ENCODE results near the gene BABAM2. TPM values are rescaled to one million over a fixed set of nuclear protein-coding genes. Genes with fewer than 3 reads are reported as not detected.

Gene BABAM2
- total and polyA plus RNA-seq, 8 donors, result 27.1 to 49.2 (median 28.4) TPM

GRCh38 chr2:28375742-28376631 is 485.5 kb downstream of the BABAM2 start:
- Histone ChIP-seq H3K9me3 (no peaks in the 10 kb centered on the region), H3K4me3 (no peak overlapping the region), H3K27ac (no peak overlapping the region), H3K36me3 (no peaks in the 10 kb centered on the region), H3K27me3 (no peaks in the 10 kb centered on the region), H3K4me1 (peaks cover 0 to 17% of the 10 kb centered on the region in 2 donors)
- intact Hi-C loops (cut with DNase I), result no loop called here
- ATAC-seq (no peak), DNase-seq (no peak)
- no peak for TF ChIP-seq CTCF (IDR thresholded peaks at IDR 0.05)

GRCh38 chr2:28377195-28377816 is 486.8 kb downstream of the BABAM2 start:
- no peak overlapping the region for H3K4me3 ChIP-seq
- DNase-seq (no peak), ATAC-seq (no peak)
- H3K27me3 ChIP-seq, result no peaks in the 10 kb centered on the region
- H3K36me3 ChIP-seq, result no peaks in the 10 kb centered on the region
- no peak overlapping the region for H3K27ac ChIP-seq
- no peaks in the 10 kb centered on the region for H3K9me3 ChIP-seq
- intact Hi-C loops (cut with DNase I), result no loop called here
- peaks cover 0 to 17% of the 10 kb centered on the region in 2 donors for H3K4me1 ChIP-seq
- no peak for TF ChIP-seq CTCF (IDR thresholded peaks at IDR 0.05)

- no peak for TF ChIP-seq CTCF (IDR thresholded peaks at IDR 0.05)
- Histone ChIP-seq H3K27me3 (no peaks in the 10 kb centered on the region), H3K27ac (no peak overlapping the region), H3K36me3 (no peaks in the 10 kb centered on the region), H3K4me1 (peaks cover 0 to 17% of the 10 kb centered on the region in 2 donors), H3K4me3 (no peak overlapping the region), H3K9me3 (no peaks in the 10 kb centered on the region)
- intact Hi-C loops (cut with DNase I), result no loop called here
- ATAC-seq (peak; percentile 78), DNase-seq (peak in 1 of 4 donors; percentile 50)
These were observed 487.6 kb downstream of the BABAM2 start for GRCh38 chr2:28377984-28378678.

- DNase-seq, result no peak
- Histone ChIP-seq H3K4me3 (no peak overlapping the region), H3K9me3 (no peaks in the 10 kb centered on the region), H3K27ac (no peak overlapping the region), H3K4me1 (peaks cover 0 to 17% of the 10 kb centered on the region in 2 donors), H3K27me3 (no peaks in the 10 kb centered on the region), H3K36me3 (no peaks in the 10 kb centered on the region)
- ATAC-seq, result no peak
- TF ChIP-seq CTCF (IDR thresholded peaks at IDR 0.05), result no peak
- intact Hi-C loops (cut with DNase I), result no loop called here
These were observed 488.4 kb downstream of the BABAM2 start for GRCh38 chr2:28378679-28379584.

All from left lung (tissue), 10 donors.